Esophagus muscularis mucosa (tissue), 4 donors: ENCODE data around the gene METRNL.

Source experiments
- CTCF ChIP-seq, 3 experiments: fragments of 200-600 bp in 2 of 3; fragments of 450-650 bp in 1 of 3; sonication (generic) in 2 of 3; IDR thresholded peaks; one replicate each; pipeline ENCODE4 v1.5.1; 2017 to 2019; ENCODE audit warnings: antibody characterized with exemption in 3 of 3, mild to moderate bottlenecking in 2 of 3, moderate library complexity in 1 of 3
- EP300 ChIP-seq: sonication (generic); formaldehyde crosslinking; IDR thresholded peaks from one replicate; pipeline ENCODE4 v1.6.1; 2017; ENCODE audit warnings: antibody characterized with exemption
- POLR2A ChIP-seq: fragments of 450-650 bp; IDR thresholded peaks from one replicate; pipeline ENCODE4 v1.6.1; 2017; ENCODE audit warnings: antibody characterized with exemption, moderate library complexity, mild to moderate bottlenecking, low read depth
- POLR2AphosphoS5 ChIP-seq, 2 donors: sonication (generic); formaldehyde crosslinking; IDR thresholded peaks; one replicate each; pipeline ENCODE4 v1.6.1; 2017; ENCODE audit warnings: antibody characterized with exemption in 2 of 2

- no peak for TF ChIP-seq CTCF (IDR thresholded peaks at IDR 0.05)
- no peak for TF ChIP-seq POLR2A
- TF ChIP-seq EP300: no peak
- peak; percentile 65 to 89 for TF ChIP-seq POLR2AphosphoS5 (IDR thresholded peaks at IDR 0.05)
Measured at GRCh38 chr17:83079352-83079747, at the start of gene METRNL.
